ENCODE results near the gene EYS.
"Not testable (repeated sequence)": the region's sequence is repeated elsewhere in the genome, so short reads cannot be mapped to it uniquely, and the experiment has no call there.

Gene EYS

DNA sequence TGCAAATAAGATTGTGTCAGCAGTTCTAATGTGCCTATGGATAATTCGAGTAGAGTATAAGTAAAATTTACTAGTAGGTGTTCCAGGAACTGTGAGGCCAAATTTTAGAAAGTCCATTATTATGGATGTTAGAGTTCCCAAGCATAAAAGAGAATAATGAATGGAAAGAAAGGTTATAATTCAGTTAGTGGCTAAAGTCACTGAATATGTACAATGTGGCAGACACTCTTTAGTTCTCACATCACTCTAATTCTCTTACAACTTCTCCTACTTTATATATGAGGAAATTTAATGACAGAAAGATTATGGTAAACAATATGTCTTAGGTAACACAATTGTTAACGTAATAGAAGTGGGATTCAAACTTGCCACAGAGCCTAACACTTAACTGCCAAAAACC, 75.3 kb downstream of the EYS start:
- no peak for DNase-seq

DNA sequence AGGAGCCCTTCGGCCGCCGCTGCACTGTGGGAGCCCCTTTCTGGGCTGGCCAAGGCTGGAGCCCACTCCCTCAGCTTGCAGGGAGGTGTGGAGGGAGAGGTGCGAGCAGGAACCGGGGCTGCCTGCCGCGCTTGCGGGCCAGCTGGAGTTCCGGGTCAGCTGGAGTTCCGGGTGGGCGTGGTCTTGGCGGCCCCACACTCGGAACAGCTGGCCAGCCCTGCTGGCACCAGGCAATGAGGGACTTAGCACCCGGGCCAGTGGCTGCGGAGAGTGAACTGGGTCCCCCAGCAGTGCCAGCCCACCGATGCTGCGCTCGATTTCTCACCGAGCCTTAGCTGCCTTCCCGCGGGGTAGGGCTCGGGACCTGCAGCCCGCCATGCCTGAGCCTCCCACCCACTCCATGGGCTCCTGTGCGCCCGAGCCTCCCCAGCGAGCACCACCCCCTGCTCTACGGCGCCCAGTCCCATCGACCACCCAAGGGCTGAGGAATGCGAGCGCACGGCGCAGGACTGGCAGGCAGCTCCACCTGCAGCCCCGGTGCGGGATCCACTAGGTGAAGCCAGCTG, 79.5 kb downstream of the EYS start:
- DNase-seq = not testable (repeated sequence)

DNA sequence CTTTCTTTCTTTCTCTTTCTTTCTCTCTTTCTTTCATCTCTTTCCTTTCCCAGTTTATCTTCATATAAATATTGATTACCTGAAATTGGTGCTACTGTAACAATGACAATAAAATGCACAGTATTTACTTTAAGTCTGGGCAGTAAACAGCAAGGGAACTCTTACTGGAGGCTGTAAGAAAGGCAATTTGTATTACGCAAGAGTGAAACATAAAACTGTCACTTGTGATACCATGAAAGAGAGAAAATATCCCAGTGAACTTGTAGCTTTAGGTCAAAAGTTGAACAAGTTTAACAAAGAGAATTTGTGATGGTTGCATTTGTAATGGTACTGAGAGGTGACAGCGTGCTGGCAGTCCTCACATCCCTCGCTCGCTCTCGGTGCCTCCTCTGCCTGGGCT, 80.0 kb downstream of the EYS start:
- no peak for DNase-seq

DNA sequence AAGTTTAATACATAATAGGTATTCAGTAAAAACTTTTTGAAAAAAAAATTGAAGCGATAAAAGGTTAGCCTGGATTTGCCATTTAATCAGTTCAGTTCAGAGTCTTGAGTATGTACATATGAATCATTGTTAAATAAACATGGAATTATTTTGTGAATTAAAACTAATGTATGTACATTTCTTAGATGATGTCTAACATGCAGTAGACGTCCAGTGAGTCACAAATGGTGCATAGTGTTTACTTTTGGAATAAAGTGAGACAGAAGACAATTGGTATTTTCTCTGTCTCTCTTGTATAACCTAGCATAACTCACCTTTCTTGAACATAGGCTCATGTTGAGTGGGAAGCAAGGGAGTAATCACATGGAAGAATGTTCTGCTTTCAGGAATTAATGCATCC, 83.5 kb downstream of the EYS start:
- DNase-seq = no peak

DNA sequence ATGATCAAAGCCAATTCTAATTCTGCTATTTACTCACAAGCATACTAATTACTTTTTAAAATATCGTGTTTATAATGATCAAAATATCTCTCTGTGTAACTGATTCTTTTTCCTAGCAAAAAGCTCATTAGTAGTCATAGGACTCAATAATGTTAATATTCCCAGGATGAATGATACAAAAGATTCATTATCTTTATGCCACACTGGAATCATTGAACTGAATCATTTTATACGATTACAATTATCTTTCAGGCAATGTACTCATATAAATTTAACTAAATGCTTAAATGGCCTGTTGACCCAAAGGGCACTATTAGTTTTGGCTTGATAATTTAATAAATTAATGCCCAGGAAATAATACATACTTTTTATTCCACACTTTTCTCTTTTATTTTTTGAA, 96.3 kb downstream of the EYS start:
- no peak for DNase-seq

DNA sequence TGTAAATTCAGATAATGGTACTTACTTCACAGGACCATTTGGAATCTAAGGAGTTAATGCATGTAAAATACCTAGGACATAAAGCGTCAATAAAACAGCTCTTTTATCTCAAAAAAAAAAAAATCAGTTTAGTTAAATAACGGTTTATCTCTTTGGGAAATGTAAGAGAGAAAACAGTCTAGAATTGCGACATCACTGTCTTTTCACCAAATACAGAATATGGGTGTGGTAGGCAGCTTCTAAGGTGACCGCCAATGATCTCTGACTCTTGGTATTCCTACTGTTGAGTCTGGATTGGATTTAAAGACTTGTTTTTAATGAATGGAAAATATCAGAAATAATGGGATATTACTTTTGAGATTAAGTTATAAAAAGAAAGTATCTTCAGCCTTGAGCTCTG, 111.5 kb downstream of the EYS start:
- no peak for DNase-seq

DNA sequence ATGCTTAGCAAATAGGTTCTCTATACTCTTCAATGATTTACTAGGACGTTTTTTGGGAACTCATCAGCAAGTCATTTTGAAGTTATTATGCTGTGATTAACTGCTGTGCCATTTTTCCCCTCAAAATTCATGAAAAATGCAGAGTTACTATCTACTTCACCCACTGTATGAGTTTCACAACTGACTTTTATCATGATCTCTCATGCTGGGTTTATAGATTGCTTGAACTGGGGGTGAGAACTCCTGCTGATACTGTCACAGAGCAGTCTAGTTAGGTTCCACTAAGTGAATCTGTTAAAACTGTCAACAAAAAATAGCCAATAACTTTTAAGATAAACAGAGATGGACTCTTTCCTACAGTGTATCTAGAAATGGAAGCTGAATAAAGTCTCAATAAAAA, 136.7 kb downstream of the EYS start:
- DNase-seq = no peak

DNA sequence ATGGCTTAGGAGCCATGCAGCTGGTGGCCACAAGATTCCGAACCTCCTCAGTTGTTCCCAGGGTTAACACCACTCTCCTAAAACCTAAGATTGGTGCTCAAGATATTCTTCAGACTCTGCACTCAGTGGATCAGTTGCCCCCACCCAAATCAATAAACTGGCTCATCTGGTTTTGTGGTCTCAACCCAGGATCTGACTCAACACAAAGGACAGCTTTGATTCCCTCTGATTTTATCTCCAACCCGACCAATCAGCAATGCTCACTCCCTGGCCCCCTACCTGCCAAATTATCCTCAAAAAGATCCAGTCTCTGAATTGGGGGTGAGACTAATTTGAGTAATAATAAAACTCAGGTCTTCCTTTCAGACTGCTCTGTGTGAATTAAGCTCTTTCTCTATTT, 137.5 kb downstream of the EYS start:
- no peak for DNase-seq

DNA sequence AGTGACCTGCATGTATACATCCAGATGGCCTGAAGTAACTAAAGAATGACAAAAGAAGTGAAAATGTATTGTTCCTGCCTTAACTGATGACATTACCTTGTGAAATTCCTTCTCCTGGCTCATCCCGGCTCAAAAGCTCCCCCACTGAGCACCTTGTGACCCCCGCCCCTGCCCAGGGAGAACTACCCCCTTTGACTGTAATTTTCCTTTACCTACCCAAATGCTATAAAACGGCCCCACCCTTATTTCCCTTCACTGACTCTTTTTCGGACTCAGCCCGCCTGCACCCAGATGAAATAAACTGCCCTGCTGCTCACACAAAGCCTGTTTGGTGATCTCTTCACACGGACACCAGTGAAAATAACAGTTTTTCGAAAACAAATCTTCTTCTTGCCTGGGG, 138.0 kb downstream of the EYS start:
- not testable (repeated sequence) for DNase-seq

DNA sequence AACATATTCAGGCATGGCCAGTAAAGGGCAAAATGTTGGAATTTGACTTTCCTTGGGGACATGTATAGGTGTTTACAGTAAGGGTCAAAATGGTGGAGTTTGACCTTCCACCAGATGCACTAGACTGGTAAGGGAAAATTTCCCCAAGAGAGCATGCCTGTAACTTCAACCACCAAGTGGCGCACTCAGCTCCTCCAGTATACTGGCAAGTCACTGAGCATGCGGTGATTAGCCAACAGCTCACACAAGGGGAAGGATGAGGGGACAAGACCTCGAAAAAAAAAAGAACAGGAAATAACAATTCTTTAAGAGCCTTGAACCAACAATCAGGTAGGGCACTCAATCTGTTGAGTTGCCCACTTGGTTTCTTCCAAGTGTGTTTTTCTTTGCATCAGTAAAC, 140.9 kb downstream of the EYS start:
- DNase-seq = no peak

DNA sequence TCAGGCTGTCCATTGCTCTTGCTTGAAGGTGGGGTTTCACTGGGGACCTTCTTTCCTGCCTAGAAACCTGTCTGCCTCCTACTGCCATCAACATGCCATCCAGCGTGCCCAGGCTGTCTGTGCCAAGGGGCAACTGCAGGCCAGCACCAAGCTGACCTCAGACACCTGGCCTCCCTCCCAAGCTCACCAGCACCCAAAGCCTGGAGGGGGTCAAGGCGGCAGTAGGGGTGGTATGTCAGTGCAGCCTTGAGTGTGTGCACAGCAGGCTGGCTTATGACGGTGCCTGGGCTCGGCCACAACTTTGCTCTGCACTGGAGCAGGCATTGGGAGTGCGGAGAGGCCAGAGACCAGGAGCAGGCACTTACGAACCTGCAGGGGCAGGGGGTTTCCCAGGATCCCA, 149.0 kb downstream of the EYS start:
- DNase-seq = no peak

DNA sequence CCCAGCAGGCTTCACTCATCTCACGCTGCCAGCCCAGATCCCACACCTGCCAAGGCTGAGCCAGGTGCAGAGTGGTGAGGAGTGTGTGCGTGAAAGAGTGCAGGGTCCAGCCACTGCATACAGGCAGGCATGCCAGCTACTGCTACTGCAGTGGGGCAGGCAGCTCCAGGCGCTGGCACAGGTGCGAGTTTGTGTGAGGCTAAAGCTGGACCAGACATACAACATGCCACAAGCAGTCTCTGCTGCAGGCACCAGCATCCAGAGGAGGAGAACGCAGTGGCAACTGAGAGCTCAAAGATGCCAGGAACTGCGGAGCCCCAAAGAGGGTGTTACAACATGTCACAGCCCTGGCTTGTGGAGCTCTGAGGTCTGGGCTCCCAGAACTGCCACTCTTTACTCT, 149.8 kb downstream of the EYS start:
- no peak for DNase-seq

DNA sequence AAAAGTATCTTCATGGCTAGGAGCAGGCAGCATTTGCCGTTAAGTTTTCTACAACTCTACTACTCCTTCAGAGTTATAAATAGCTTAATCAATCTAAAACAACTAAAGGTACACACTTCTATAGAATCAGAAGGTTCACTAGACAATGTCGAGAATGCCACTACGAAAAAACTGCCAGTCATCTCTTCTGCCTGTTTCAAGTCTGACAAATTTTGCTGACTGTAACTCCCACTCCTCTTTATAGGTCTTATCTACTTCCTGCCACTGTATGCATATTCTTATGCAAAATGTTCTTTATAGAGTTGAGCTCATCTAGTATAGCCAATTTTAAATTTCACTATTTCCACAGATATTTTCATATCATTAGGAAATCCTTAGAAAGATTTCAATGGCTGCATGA, 160.1 kb downstream of the EYS start:
- DNase-seq = no peak

DNA sequence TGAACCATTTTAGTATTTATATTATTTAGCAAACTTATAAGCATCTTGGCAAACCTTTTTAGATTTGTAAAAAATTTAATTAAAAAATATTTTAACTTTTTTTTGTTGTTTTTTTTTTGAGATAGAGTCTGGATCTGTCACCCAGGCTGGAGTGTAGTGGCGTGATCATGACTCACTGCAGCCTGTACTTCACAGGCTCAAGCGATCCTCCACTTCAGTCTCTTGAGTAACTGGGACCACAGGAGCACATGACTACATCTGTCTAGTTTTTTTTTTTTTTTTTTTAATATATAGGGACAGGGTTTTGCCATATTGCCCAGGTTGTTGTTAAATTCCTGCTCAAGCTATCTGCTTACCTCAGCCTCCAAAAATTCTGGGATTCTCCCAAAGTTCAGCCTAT, 161.1 kb downstream of the EYS start:
- no peak for DNase-seq

DNA sequence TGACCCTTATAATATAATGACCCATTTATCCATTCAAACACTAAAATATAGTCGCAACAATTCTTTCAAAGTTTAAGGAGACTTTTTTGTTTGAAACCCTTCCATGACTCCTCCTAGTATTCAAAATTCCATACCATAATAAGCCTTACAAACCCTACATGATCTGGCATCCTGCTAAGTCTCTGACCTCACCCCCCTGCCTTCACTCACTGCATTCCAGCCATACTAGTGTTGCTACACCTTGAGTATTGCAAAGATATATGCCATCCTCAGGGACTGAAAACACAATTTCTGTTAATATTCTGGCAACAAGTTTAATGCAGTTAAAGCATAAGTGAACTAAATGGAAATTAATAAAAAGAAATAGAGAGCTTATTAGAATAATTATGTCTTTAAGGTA, 168.4 kb downstream of the EYS start:
- no peak for DNase-seq

DNA sequence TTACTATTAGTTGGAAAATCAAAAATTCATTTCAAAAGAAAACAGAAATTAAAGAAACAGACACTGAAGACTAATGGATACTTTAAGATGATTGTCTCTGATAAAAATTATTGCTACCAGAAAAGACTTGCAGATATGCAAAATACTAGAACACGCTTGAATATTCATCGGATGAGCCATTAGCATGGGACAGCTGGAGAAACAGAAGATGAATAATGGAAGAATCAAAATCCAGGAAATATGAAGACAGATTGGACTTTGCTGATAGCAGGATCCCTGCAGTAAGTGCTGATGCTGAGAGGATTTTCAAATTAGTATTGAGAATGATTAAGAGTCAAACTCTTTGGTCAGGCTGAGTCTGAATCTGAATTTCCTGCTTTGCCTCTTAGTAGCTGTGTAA, 169.4 kb downstream of the EYS start:
- no peak for DNase-seq

DNA sequence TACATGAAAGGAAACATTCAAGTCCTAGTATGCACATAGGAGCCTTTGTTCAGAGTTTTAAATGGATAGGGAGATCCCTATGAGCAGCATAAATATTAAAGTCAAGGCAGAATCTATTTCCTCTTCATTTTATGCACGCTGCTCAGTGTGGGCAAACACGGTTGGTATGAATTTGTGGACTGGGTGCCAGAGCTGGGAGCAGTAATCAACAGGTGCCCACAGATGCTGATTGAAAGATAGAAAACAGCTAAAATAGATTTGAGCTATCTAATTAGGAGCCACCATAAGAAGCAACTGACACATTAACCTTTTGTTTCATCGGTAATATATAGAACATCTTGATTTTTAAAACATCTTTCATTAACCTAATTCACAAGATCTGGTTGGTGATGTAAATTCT, 175.5 kb downstream of the EYS start:
- DNase-seq = no peak

DNA sequence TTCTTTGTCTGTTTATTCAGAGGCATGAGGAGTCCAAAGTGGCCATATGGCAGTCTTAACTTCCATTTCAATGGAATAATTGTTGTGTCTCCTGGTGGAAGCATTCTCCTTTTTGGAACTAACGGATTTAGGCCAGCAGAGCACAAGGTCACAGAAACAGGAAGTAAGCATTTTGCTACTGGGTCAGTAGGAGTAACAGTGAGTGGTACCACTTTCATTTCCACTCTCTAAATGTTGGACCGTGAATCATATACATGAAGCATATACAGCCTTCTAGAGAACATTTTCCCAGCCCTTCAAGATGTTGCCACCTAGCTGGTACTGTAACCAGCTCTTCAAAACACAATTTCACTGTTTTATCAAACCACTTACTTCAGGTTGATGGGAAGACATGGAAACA, 182.8 kb downstream of the EYS start:
- no peak for DNase-seq

DNA sequence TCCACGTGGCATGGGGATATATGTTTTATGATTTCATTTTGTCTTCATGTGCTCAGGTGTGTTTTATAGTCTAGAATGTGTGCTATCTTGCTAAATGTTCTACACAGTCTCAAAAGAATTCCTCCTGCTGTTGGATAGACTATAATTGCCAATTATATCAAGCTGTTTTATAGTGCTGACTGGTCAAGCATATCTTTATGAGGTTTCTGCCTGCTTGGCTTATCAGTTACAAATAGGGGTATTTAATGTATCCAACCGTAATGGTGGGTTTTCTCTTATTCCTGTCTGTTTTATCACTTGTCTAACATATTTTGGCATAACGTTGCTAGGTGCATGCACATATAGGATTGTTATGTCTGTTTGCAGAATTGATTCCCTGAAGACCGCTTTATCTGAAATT, 201.3 kb downstream of the EYS start:
- no peak for DNase-seq

DNA sequence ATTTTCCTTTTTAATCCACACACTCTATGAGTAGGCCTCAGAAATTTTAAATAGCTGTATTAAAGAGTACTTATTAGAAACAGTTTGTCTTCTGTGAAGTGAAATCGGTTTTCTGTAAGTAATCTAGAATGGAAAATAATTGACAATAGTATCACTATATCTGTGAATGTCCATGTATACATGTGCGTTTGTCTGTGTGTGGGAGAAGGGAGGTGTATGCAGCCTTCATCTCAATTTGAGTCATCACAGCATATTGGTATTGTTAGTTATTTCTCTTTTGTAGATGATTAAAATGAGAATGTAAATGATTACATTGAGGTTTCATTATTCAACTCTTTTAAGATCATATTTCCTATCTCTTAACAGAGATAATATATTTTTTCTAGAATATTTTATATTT, 206.0 kb downstream of the EYS start:
- DNase-seq = no peak

DNA sequence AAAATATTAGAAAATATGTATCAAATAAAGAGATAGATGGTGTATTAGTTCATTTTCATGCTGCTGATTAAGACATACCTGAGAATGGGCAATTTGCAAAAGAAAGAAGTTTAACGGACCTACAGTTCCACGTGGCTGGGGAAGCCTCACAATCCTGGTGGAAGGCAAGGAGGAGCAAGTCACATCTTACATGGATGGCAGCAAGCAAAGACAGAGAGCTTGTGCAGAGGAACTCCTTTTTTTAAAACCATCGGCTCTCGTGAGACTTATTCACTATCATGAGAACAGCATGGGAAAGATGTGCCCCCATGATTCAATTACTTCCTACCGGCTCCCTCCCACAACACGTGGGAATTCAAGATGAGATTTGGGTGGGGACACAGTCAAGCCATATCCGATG, 223.4 kb downstream of the EYS start:
- not testable (repeated sequence) for DNase-seq

DNA sequence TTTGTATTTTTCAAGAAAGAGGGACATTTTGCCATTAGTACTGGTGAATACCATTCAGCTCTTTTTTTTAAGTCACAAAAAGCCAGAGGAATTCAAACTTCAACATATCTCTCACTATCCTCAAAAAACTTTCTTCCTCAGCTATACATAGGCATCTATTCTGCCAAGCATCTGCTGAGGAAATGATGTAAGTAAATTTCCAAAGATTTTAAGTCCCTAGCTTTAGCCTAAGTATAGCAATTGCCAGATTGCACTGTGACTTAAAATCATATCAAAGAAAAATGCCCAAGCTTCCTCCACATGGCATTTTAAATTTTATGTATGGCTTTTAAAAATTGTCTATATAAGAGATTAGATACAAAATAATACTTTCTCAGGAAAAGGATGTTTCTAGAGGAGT, 237.4 kb downstream of the EYS start:
- no peak for DNase-seq

DNA sequence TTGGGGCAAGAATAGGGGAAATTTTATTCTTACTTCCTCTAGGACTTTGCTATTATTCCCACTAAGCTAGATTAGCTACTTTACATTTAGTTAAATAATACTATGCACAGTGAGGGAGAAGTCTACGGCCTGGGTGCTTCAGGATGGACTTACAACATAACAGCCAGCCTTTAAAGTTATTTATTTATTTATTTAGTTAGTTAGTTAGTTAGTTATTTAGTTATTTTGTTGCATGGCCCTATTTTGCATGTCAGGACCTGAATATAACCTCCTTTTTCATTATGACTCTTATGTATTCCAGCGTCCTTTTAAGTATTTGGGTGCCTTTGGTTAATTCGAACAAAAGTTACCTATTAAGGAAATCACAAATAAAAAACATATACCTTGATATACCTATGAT, 238.7 kb downstream of the EYS start:
- no peak for DNase-seq

DNA sequence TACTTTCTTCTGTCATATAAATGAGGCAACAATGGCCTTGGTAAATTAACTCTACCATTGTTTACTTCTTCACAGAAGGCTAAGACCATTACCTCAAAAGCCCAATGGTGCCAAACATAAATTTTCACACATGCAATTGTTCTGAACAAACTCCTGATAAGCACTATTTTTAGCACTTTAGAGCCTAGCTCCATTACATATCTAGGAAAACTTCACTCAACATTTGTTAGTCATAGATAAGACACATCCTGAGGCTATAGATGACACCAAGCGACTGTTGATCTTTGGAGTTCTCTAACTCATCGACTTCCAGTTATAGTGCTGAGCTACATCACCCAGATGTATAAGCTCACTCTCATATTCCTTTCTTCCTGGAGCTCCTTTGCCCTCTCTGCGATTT, 245.9 kb downstream of the EYS start:
- DNase-seq = no peak

DNA sequence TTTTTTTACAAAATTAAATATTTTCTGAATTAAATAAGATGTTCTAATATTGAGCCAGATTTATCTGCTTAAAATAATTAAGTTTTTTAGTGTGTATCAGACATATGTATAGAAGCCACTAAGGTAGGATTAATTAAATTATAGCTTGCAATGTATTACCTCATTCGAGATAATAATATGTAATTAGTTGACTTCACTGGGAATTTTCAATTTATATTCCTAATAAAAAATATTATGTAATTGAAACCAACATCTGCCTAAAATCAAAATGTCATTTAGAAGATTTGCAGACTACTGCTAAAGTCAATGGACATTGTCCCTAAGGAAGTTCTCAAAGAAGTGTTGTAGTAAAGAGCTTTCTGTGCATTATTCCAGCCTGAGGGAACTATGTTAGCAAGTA, 254.7 kb downstream of the EYS start:
- DNase-seq = no peak

DNA sequence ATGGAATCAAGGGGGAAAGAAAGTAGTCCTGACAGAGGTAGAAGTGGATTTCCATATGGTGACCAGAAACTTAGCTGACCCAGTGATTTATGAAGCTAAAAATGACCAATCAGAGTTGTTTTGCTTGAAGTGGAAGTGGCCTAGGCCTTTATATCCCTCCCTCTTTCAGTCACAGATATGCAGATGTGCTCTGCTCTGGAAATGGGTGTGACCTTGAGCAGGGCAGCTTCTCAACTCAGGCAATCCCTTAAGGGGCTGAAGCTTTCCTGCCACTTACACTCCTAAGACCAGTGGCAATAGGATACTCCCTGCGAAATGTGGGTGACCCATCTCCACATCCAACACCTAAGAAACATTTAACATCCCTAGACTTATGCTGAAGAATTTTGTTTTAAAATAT, 256.6 kb downstream of the EYS start:
- no peak for DNase-seq
